ENCODE measurements around the gene GUCA2B.

- TF ChIP-seq CTCF (IDR thresholded peaks at IDR 0.05) (no peak), POLR2A (IDR thresholded peaks at IDR 0.05) (no peak)
Measured at GRCh38 chr1:42109600-42109999, 43.6 kb upstream of the GUCA2B start.

Measured in adrenal gland (tissue), 5 donors.